Neural cell (in vitro differentiated cells): ENCODE results near the gene PARM1.

Experiments
- EP300 ChIP-seq: fragments of 450-650 bp; conservative IDR thresholded peaks from 2 replicates; pipeline ENCODE4 v1.6.1; 2014; ENCODE audit warnings: antibody characterized with exemption, mild to moderate bottlenecking, moderate library complexity; ENCODE audit not compliant: poor library complexity, severe bottlenecking
- EZH2 ChIP-seq: fragments of 200-600, 300-800 bp; shearing (Covaris generic), sonication (generic); IDR thresholded peaks from 2 replicates; pipeline ENCODE4 v1.6.1; 2014; ENCODE audit warnings: antibody characterized with exemption, low read length, borderline replicate concordance, mild to moderate bottlenecking; ENCODE audit not compliant: insufficient read depth, poor library complexity, severe bottlenecking
- MXI1 ChIP-seq: fragments of 450-650 bp; conservative IDR thresholded peaks from 2 replicates; pipeline ENCODE4 v1.6.1; 2014; ENCODE audit warnings: antibody characterized with exemption, mild to moderate bottlenecking; ENCODE audit not compliant: poor library complexity, severe bottlenecking
- POLR2AphosphoS5 ChIP-seq: IDR thresholded peaks from 2 replicates; pipeline ENCODE4 v1.6.1; 2012
- RAD21 ChIP-seq: fragments of 450-650 bp; conservative IDR thresholded peaks from 2 replicates; pipeline ENCODE4 v1.6.1; 2014; ENCODE audit warnings: antibody characterized with exemption, mild to moderate bottlenecking, moderate library complexity
- SMC3 ChIP-seq: fragments of 450-650 bp; conservative IDR thresholded peaks from 2 replicates; pipeline ENCODE4 v1.6.1; 2014; ENCODE audit warnings: antibody characterized with exemption, mild to moderate bottlenecking, moderate library complexity; ENCODE audit not compliant: poor library complexity
- TAF1 ChIP-seq: IDR thresholded peaks from 2 replicates; pipeline ENCODE4 v1.6.1; 2012; ENCODE audit warnings: low read depth
- TF ChIP-seq, protein P1 (sequence below): fragments of 450-650 bp; IDR thresholded peaks from 2 replicates; pipeline ENCODE4 v1.5.1; 2014; ENCODE audit warnings: antibody characterized with exemption, mild to moderate bottlenecking, moderate library complexity; ENCODE audit not compliant: poor library complexity, severe bottlenecking

DNA sequence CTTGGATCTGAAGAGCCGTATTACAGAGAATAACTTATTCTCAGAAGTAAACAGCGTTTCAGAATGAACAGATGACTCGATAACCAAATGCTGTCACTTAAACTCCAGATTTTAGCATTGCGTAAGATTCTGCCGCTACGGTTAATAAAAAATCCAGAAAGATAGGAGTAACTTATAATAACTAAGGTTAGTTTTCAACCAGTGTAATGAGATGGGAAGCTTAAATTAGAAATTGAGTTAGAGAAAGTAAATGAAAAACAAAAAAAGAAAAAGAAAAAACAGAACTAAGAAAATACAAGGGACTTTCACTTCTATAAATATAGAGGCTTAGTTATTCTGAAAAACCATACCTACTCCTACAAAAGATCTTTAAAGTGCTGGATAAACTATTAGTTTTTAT lies 13.1 kb upstream of the PARM1 start:
- TF ChIP-seq, protein P1, sequence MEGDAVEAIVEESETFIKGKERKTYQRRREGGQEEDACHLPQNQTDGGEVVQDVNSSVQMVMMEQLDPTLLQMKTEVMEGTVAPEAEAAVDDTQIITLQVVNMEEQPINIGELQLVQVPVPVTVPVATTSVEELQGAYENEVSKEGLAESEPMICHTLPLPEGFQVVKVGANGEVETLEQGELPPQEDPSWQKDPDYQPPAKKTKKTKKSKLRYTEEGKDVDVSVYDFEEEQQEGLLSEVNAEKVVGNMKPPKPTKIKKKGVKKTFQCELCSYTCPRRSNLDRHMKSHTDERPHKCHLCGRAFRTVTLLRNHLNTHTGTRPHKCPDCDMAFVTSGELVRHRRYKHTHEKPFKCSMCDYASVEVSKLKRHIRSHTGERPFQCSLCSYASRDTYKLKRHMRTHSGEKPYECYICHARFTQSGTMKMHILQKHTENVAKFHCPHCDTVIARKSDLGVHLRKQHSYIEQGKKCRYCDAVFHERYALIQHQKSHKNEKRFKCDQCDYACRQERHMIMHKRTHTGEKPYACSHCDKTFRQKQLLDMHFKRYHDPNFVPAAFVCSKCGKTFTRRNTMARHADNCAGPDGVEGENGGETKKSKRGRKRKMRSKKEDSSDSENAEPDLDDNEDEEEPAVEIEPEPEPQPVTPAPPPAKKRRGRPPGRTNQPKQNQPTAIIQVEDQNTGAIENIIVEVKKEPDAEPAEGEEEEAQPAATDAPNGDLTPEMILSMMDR, result no peak
- no peak for TF ChIP-seq EZH2
- no peak for TF ChIP-seq RAD21
- TF ChIP-seq POLR2AphosphoS5, result no peak
- TF ChIP-seq EP300, result no peak
- no peak for TF ChIP-seq MXI1
- no peak for TF ChIP-seq SMC3
- no peak for TF ChIP-seq TAF1
